Left ventricle myocardium superior (tissue), 1 donor: ENCODE measurements around the gene BPIFB6. TPM values are rescaled to one million over a fixed set of nuclear protein-coding genes. Genes with fewer than 3 reads are reported as not detected.

Experiments
- ATAC-seq: fragments of 200-7000 bp; cut with Tn5 transposase; one replicate; pipeline ENCODE4 v1.9.1; 2020; ENCODE audit warnings: mild to moderate bottlenecking, moderate library complexity
- DNase-seq: peaks from one replicate; pipeline ENCODE4 v3.0.0-alpha.2; 2020
- intact Hi-C: fragments of 100-400 bp; cut with micrococcal nuclease; formaldehyde crosslinking; loops from one replicate; pipeline ENCODE4 v1.11.0; 2022
- total RNA-seq: library from RNA; stranded (reverse); fragmentation: NEBNext Ultra II Directional; extraction: Animal tissue kit (Norgen Biotek cat#: 25700); gene quantifications from one replicate; pipeline ENCODE4 v1.2.1, GENCODE V29; 2021
- donor health status: DM: no; HTN: yes; CAD: no; lungs with severe emphysema.

Gene BPIFB6
- total RNA-seq, 1 donor from 2014 or later = not detected

GRCh38 chr20:32999603-33000250 lies 31.7 kb upstream of the BPIFB6 start:
- intact Hi-C loops = no loop called here
- no peak for DNase-seq

GRCh38 chr20:33000802-33001466 lies 30.5 kb upstream of the BPIFB6 start:
- ATAC-seq (no peak), DNase-seq (no peak)
- intact Hi-C loops = no loop called here

More at GRCh38 chr20:32999603-33000250, 31.7 kb upstream of the BPIFB6 start:
- no peak for ATAC-seq

- DNase-seq = no peak
- intact Hi-C loops = no loop called here
- ATAC-seq = no peak
Observed at GRCh38 chr20:33002087-33002808, 29.2 kb upstream of the BPIFB6 start.

- intact Hi-C loops = no loop called here
- DNase-seq (no peak), ATAC-seq (no peak)
Observed at GRCh38 chr20:33004141-33004751, 27.2 kb upstream of the BPIFB6 start, which contains the start of gene SUN5. Gene SUN5 (minus strand): TSS chr20:33004433. CDS start chr20:33004340, 93 bp downstream.

- DNase-seq (no peak), ATAC-seq (no peak)
- intact Hi-C loops = no loop called here
Observed at GRCh38 chr20:33005132-33005566, 26.3 kb upstream of the BPIFB6 start.

- DNase-seq = no peak
- ATAC-seq = no peak
- intact Hi-C loops = no loop called here
Observed at GRCh38 chr20:33005908-33006775, 25.3 kb upstream of the BPIFB6 start.

GRCh38 chr20:33006776-33007375 lies 24.6 kb upstream of the BPIFB6 start:
- ATAC-seq (no peak), DNase-seq (no peak)
- intact Hi-C loops = no loop called here

- DNase-seq (no peak), ATAC-seq (no peak)
- intact Hi-C loops = no loop called here
Observed at GRCh38 chr20:33007376-33008335, 23.8 kb upstream of the BPIFB6 start, which contains the start of gene BPIFB2. Gene BPIFB2 (plus strand): TSS chr20:33007704. CDS start chr20:33008575, 871 bp downstream.

- ATAC-seq = no peak
- no peak for DNase-seq
- intact Hi-C loops = no loop called here
Observed at GRCh38 chr20:33008336-33009213, 22.9 kb upstream of the BPIFB6 start.

- no peak for DNase-seq
- intact Hi-C loops = no loop called here
- ATAC-seq = no peak
Observed at GRCh38 chr20:33009214-33010132, 22.0 kb upstream of the BPIFB6 start.

- no peak for DNase-seq
Observed at GRCh38 chr20:33010133-33010504, 21.3 kb upstream of the BPIFB6 start.

GRCh38 chr20:33010674-33011449 lies 20.6 kb upstream of the BPIFB6 start:
- DNase-seq (no peak), ATAC-seq (no peak)
- intact Hi-C loops = no loop called here

More at GRCh38 chr20:33010133-33010504, 21.3 kb upstream of the BPIFB6 start:
- no peak for ATAC-seq
- intact Hi-C loops = no loop called here

- ATAC-seq (no peak), DNase-seq (no peak)
- intact Hi-C loops = no loop called here
Observed at GRCh38 chr20:33012327-33013189, 18.9 kb upstream of the BPIFB6 start.
